ENCODE results near the gene NINJ1.
A peak's percentile ranks its signal among the peaks of the same experiment; 100 is the strongest.

NINJ1 gene

GRCh38 chr9:93112864-93113389, 21.1 kb downstream of the NINJ1 start:
- TF ChIP-seq CTCF (conservative IDR thresholded peaks at IDR 0.05; ENCODE audit: low read depth, low read length), result no peak
- DNase-seq (ENCODE audit: low read depth), result no peak
- H3K4me3 ChIP-seq (ENCODE audit: low read depth, low read length), result no peak overlapping the region

- DNase-seq (ENCODE audit: low read depth), result no peak
- H3K4me3 ChIP-seq (ENCODE audit: low read depth, low read length), result no peak overlapping the region
- TF ChIP-seq CTCF (conservative IDR thresholded peaks at IDR 0.05; ENCODE audit: low read depth, low read length), result no peak
Observed at GRCh38 chr9:93112116-93112863, 21.8 kb downstream of the NINJ1 start.

GRCh38 chr9:93111371-93112115, 22.5 kb downstream of the NINJ1 start:
- TF ChIP-seq CTCF (conservative IDR thresholded peaks at IDR 0.05; ENCODE audit: low read depth, low read length), result no peak
- peak; percentile 80 for DNase-seq (ENCODE audit: low read depth)
- H3K4me3 ChIP-seq (ENCODE audit: low read depth, low read length), result no peak overlapping the region

GRCh38 chr9:93111001-93111370, 23.1 kb downstream of the NINJ1 start:
- DNase-seq (ENCODE audit: low read depth), result no peak
- no peak for TF ChIP-seq CTCF (conservative IDR thresholded peaks at IDR 0.05; ENCODE audit: low read depth, low read length)
- H3K4me3 ChIP-seq (ENCODE audit: low read depth, low read length), result no peak overlapping the region

GRCh38 chr9:93110311-93110855, 23.7 kb downstream of the NINJ1 start:
- TF ChIP-seq CTCF (conservative IDR thresholded peaks at IDR 0.05; ENCODE audit: low read depth, low read length), result no peak
- H3K4me3 ChIP-seq (ENCODE audit: low read depth, low read length), result no peak overlapping the region
- DNase-seq (ENCODE audit: low read depth), result no peak

- no peak for TF ChIP-seq CTCF (conservative IDR thresholded peaks at IDR 0.05; ENCODE audit: low read depth, low read length)
- H3K4me3 ChIP-seq (ENCODE audit: low read depth, low read length), result no peak overlapping the region
- DNase-seq (ENCODE audit: low read depth), result no peak
Observed at GRCh38 chr9:93108291-93109041, 25.6 kb downstream of the NINJ1 start.

Measured in choroid plexus epithelial cell (primary cell).